ENCODE data around the gene CYP39A1.

GRCh38 chr6:46513533-46513932 is 139.1 kb downstream of the CYP39A1 start:
- TF ChIP-seq CTCF (IDR thresholded peaks at IDR 0.05), result no peak
- no peak for TF ChIP-seq POLR2A (IDR thresholded peaks at IDR 0.05)
- TF ChIP-seq POLR2AphosphoS5 (IDR thresholded peaks at IDR 0.05), result no peak

All from prostate gland (tissue), 2 donors.